GM19455 (cell line): ENCODE results near the gene UBAC2.
A peak's percentile ranks its signal among the peaks of the same experiment; 100 is the strongest.

Source experiments
- ATAC-seq: cut with Tn5 transposase; IDR thresholded peaks from one replicate; pipeline ENCODE4 v1.9.1; 2021; ENCODE audit not compliant: unreplicated experiment

The UBAC2 gene

GRCh38 chr13:99266827-99267226, 66.2 kb downstream of the UBAC2 start:
- no peak for ATAC-seq

GRCh38 chr13:99267927-99268326, 67.3 kb downstream of the UBAC2 start:
- ATAC-seq, result no peak

DNA sequence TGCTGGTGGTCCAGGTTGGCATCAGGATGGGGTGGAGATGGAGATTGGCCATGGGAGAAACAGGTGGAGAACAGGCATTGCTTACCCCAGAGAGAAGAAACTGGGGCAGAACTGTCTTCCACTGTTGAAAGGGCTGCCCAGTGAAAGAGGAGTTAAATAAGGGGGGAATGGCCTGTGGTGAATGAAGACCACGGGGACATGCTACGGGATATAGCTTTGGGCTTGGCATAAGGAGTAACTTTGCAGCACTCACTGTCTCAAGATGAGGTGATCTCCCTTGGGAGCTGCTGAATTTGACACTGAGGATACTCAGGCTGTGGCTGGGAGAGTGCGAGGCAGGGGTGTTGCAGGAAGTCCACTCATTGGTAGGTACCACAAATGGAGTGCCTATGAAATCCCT, 68.2 kb downstream of the UBAC2 start:
- no peak for ATAC-seq

GRCh38 chr13:99269627-99270241, 69.1 kb downstream of the UBAC2 start:
- peak; percentile 82 for ATAC-seq

GRCh38 chr13:99270518-99270917, 69.9 kb downstream of the UBAC2 start:
- ATAC-seq, result no peak

GRCh38 chr13:99271249-99271648, 70.6 kb downstream of the UBAC2 start:
- no peak for ATAC-seq

DNA sequence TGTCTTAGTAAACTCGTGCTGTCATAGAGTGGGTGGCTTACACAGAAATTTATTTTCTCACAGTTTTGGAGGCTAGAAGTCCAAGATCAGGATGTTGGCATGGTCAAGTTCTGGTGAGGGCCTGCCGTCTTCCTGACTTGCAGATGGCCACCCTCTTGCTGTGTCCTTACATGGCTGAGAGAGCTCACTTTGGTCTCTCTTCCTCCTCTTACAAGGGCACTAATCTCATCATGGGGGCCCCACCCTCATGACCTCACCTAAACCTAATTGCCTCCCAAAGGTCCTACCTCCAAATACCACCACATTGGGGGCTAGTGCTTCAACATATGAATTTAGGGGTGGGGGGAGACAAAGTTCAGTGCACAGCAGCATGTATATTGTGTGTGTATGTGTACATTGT, 71.8 kb downstream of the UBAC2 start:
- ATAC-seq, result no peak

- no peak for ATAC-seq
Measured at GRCh38 chr13:99273128-99273527, 72.5 kb downstream of the UBAC2 start.

- no peak for ATAC-seq
Measured at GRCh38 chr13:99275093-99275469, 74.4 kb downstream of the UBAC2 start.

GRCh38 chr13:99276706-99277105, 76.1 kb downstream of the UBAC2 start:
- no peak for ATAC-seq

- no peak for ATAC-seq
Measured at GRCh38 chr13:99277629-99278028, 77.0 kb downstream of the UBAC2 start.

- no peak for ATAC-seq
Measured at GRCh38 chr13:99278200-99278599, 77.5 kb downstream of the UBAC2 start.

DNA sequence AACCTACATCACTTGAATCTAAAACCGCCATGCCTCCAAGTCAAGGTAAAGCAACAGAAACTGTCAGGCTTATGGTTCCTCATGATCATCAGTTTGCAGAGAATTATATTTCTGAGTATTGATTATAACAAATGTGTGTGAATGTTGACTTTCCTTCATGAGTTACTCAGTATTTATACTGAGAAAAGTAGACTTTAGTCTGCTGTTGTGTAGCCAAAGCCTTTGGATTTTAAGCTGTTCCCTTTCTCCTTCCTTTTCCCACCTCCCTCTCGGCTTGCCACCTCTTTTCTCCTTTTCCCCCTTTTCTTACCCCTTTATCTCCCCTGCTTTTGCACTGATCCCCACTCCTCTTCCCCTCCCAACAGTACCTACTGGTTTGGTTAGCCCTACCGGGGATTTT, 78.2 kb downstream of the UBAC2 start:
- ATAC-seq, result no peak

DNA sequence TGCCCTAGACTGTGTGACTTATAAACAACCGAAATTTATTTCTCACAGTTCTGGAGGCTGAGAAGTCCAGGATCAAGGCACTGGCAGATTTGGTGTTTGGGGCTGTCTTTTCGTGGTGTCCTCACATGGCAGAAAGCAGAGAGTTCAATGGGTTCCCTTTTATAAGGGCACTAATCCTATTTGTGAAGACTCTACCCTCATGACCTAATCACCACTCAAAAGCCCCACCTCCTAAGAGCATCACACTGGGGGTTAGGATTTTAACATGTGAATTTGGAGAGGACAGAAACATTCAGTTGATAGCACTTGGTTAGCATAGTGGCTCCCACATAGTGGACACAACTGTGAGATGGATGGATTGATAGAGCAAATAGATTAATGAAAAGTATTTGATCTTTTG, 79.0 kb downstream of the UBAC2 start:
- ATAC-seq, result no peak

- ATAC-seq, result no peak
Measured at GRCh38 chr13:99280166-99280565, 79.5 kb downstream of the UBAC2 start.

DNA sequence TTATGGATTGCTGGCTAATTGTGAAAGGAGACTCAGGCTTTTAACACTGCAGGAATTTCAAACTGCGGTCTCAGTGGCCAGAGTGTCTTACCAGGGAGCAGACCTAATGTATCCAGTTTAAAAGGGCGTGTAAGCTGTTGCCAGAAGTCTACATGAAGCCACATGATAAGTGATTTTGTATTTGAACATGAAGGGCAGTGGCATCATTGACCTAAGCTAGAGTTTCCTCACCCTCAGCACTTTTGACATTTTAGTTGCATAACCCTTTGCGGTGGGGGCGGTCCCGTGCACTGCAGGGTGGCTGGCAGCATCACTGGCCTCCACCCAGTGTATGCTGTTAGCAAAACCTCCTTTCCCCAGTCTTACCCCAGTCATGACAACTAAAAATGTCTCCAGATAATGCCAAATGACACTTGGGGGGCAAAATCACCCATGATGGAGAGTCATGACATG, 81.2 kb downstream of the UBAC2 start:
- ATAC-seq, result peak; percentile 67

GRCh38 chr13:99282264-99283231, 81.9 kb downstream of the UBAC2 start:
- ATAC-seq, result peak; percentile 79

- ATAC-seq, result no peak
Measured at GRCh38 chr13:99285432-99286182, 85.0 kb downstream of the UBAC2 start.

GRCh38 chr13:99287551-99287950, 86.9 kb downstream of the UBAC2 start:
- ATAC-seq, result no peak

DNA sequence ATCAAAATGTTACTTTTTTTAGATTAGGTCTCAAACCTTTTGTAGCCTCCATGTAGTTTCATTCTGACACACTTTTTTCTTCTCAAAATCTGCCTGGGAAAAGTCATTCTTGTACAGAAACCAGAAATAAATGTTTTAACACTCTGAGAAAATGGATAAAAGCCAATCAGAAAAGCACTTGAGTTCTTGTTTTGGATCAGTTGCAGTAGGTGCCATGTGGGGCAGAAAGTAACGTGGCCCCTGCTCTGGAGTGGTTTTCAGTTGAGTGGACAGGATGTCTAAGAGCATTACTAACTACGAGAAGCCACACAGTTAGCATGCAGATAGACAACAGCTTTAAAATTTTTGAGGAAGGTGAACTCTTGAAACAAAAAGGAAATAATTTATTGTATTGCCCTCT, 87.4 kb downstream of the UBAC2 start:
- peak; percentile 79 for ATAC-seq

DNA sequence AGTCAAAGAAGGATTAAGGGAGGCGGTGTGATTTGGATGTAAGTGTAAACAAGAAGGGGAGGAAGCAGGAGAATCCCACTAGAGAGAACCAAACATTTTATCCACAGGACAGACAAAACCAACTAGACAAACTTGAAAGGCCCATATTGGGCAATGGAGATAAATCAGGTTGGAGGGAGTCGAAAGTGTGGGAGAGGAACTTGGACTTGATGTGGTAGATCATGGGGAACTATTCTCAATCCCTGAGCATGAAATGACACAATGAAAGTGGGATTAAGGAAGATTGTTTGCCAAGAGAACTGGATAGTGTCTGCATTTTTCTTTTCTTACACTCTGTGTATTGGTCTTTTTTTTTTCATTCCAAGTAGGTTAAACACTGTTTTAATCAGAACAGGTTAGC, 88.6 kb downstream of the UBAC2 start:
- ATAC-seq, result no peak
